Renal pelvis (tissue), 4 donors: ENCODE measurements around the gene NCLN. TPM values are rescaled to one million over a fixed set of nuclear protein-coding genes. Genes with fewer than 3 reads are reported as not detected.

Source experiments
- DNase-seq: peaks from one replicate; pipeline ENCODE4 v3.0.0-alpha.2; 2013
- polyA plus RNA-seq, 3 donors: library from polyadenylated mRNA; unstranded; fragments of 120-200 nt; gene quantifications; one replicate each; pipeline ENCODE4 v1.2.1, GENCODE V29; 2013; ENCODE audit not compliant: insufficient read length in 3 of 3

The NCLN gene
- polyA plus RNA-seq, 3 donors = 42.7 to 57.7 (median 44.0) TPM

DNA sequence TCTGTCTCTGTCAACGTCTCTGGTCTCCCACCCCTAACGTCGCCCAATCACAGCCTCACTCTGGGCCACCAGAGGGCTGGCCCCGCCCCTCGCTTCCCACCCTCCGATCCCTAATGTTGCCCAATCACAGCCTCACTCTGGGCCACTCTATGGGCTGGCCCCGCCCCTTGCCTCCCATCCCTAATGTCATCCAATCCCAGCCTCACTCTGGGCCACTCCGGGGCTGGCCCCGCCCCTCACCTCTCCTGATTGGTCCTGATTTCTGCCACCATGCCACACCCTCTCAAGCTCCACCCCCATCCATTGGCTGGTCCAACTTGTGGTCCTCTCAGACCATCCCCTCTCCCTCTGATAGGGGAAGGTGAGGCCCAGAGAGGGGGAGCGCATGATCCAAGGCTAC is 63.7 kb downstream of the NCLN start:
- no peak for DNase-seq

DNA sequence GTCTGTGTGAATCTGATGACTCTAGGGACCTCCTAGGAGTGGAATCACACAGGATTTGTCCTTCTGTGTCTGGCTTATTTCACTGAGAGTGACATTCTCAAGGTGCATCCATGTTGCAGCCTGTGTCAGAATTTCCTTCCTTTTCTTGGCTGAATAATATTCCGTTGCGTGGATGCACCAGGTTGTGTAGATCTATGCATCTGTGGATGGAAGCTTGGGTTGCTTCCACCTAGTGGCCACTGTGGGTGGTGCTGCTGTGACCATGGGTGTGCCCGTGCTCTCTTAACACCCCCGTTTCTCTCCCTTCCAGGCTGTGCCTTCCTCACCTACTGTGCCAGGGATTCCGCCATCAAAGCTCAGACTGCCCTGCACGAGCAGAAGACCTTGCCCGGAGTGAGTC is 64.9 kb downstream of the NCLN start:
- DNase-seq = no peak

DNA sequence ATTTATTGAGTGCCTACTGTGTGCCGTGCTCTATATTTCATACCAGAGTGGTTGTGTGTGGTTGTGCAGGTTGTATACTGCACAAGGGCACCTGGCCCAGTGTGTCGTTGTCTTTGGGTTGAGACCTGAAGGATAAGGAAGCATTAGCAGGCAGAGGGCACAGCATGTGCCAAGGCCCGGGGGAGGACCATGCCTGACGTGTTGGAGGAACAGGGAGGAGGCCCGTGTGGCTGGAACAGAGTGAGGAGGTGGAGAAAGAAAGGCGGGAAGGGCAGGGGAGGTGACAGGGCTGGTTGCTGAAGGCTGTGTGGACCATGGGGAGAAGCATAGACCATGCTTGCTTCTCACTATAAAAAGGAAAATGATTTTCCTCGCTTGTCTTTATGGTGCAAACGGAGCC is 65.5 kb downstream of the NCLN start:
- no peak for DNase-seq

DNA sequence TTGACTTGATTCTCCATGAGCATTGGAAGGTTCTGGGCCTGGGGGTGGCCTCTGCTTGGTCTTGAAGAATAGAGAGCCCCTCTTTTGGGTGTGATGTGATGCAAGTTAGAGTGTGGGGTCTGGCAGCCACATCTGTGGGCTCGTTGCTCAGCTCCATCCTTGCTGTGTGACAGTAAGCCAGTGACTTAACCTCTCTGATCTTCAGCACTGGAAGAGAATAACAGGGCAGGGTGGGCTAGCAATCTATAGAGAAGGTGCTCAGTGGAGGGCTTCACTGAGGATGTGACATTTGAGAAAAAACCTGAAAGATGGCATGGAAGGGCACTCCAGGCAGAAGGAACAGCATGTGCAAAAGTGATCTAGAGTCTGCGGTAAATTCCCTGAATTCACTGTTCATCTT is 66.9 kb downstream of the NCLN start:
- no peak for DNase-seq

DNA sequence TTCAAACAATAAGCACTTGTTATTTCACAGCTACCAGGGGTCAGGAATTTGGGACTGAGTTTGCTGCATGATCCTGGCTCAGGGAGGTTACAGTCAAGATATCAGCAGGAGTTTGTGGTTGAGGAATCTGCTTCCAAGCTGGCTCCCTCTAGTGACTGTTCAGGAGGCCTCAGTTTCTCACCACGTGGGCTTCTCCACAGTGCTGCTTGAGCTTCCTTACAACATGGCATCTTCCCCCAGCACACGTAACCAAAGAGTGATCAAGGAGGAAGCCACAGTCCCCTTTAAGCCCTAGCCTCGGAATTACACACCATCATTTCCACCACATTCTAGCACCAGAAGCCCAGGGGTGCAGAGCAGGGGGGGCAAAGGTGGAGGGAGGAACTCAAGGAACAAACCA is 67.5 kb downstream of the NCLN start:
- no peak for DNase-seq

DNA sequence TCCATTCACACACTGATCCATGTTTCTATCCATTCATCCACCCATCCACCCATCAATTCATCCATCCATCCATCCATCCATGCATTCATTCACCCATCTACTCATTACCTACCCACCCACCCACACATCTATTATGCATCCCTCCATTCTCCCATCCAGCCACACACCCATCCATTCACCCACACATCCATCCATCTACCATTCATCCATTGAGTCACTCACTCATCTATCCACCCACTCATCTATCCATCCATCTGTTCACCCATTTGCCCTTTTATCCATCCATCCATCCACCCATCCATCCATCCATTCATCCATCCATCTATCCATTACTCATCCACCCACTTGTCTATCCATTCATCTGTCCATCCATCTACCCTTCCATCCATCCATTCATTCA is 68.8 kb downstream of the NCLN start:
- DNase-seq = no peak

DNA sequence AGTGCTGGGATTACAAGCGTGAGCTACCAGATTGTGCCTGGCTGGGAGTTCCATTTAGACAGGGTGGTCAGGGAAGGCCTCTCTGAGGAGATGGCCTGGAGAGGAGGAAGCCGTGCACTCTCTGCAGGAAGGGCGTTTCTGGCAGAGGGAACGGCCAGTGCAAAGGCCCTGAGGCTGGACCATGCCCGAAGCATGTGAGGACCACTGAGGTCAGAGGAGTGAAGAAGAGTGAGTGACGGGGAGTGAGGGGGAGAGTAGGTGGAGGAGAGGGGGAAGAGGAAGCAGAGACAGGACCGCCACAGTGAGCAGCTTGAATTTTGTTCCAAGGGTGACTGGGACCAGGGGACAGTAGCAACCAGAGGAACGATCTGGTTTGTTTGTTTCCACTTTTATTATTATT is 71.3 kb downstream of the NCLN start:
- no peak for DNase-seq

Other genes starting within 250 kb of the NCLN start
- 1 to 10 TPM; 7.5 to 9.1 (median 7.6) TPM for gene ZNF77, start 241.0 kb upstream of the NCLN start, polyA plus RNA-seq
- 10 to 100 TPM in 1 of 3 donors, 1 to 10 TPM in 2; 8.0 to 13.7 (median 8.4) TPM for gene TLE6, start 208.4 kb upstream of the NCLN start, polyA plus RNA-seq
- gene TLE2, start 156.7 kb upstream of the NCLN start, polyA plus RNA-seq = 10 to 100 TPM; 42.6 to 48.7 (median 43.2) TPM
- 100 to 1,000 TPM; 393 to 476 (median 425) TPM for gene TLE5, start 123.4 kb upstream of the NCLN start, polyA plus RNA-seq
- gene GNA11, start 91.6 kb upstream of the NCLN start, polyA plus RNA-seq = 10 to 100 TPM; 57.6 to 68.1 (median 65.6) TPM
- 1 to 10 TPM in 2 of 3 donors, under 1 TPM in 1; 0.99 to 1.4 (median 1.0) TPM for gene GNA15, start 49.9 kb upstream of the NCLN start, polyA plus RNA-seq
- gene S1PR4, start 7.2 kb upstream of the NCLN start, polyA plus RNA-seq = under 1 TPM; 0.43 to 0.51 (median 0.43) TPM
- gene CELF5, start 38.7 kb downstream of the NCLN start, polyA plus RNA-seq = 1 to 10 TPM; 1.1 to 1.3 (median 1.1) TPM
- gene NFIC, start 180.7 kb downstream of the NCLN start, polyA plus RNA-seq = 10 to 100 TPM; 25.2 to 26.2 (median 26.2) TPM